ENCODE results near the gene IL18BP. TPM values are rescaled to one million over a fixed set of nuclear protein-coding genes. Genes with fewer than 3 reads are reported as not detected.

IL18BP gene
- total RNA-seq, 1 donor from 2014 or later = 15.7 TPM

GRCh38 chr11:71988050-71988449 lies 10.7 kb upstream of the IL18BP start:
- no peaks in the 10 kb centered on the region for H3K27me3 Mint-ChIP-seq
- no peaks in the 10 kb centered on the region for H3K9me3 Mint-ChIP-seq
- no peak for DNase-seq (ENCODE audit: extremely low spot score, unreplicated experiment)
- no peak for TF ChIP-seq CTCF (conservative IDR thresholded peaks at IDR 0.05)
- H3K27ac Mint-ChIP-seq = no peak overlapping the region
- no peak overlapping the region for H3K4me3 Mint-ChIP-seq
- H3K36me3 Mint-ChIP-seq = peaks cover 18% of the 10 kb centered on the region
- peaks cover 4% of the 10 kb centered on the region for H3K4me1 Mint-ChIP-seq (ENCODE audit: unreplicated experiment)

DNA sequence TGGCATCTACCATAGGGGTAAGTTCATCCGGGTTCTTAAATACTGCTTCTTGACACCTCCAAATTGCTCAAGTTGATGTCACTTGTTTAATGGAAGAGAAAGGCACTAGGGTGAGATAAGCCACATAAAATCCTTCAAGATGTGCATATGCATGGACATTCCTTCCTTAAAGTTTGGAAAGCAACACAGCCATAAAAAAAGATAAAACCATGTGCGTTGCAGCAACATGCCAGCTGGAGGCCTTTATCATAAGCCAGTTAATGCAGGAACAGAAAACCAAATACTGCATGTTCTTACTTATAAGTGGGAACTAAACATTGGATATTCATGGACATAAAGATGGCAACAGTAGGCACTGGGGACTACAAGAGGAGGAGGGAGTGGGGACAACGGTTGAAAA lies 8.0 kb upstream of the IL18BP start:
- no peak for TF ChIP-seq CTCF (conservative IDR thresholded peaks at IDR 0.05)
- peaks cover 4% of the 10 kb centered on the region for H3K4me1 Mint-ChIP-seq (ENCODE audit: unreplicated experiment)
- peaks cover 15% of the 10 kb centered on the region for H3K36me3 Mint-ChIP-seq
- H3K27ac Mint-ChIP-seq = no peak overlapping the region
- H3K9me3 Mint-ChIP-seq = no peaks in the 10 kb centered on the region
- no peak for DNase-seq (ENCODE audit: extremely low spot score, unreplicated experiment)
- H3K27me3 Mint-ChIP-seq = no peaks in the 10 kb centered on the region
- H3K4me3 Mint-ChIP-seq = no peak overlapping the region

- no peaks in the 10 kb centered on the region for H3K27me3 Mint-ChIP-seq
- H3K36me3 Mint-ChIP-seq = peaks cover 10% of the 10 kb centered on the region
- no peaks in the 10 kb centered on the region for H3K4me1 Mint-ChIP-seq (ENCODE audit: unreplicated experiment)
- H3K4me3 Mint-ChIP-seq = no peak overlapping the region
- H3K27ac Mint-ChIP-seq = no peak overlapping the region
- H3K9me3 Mint-ChIP-seq = no peaks in the 10 kb centered on the region
- no peak for TF ChIP-seq CTCF (conservative IDR thresholded peaks at IDR 0.05)
- no peak for DNase-seq (ENCODE audit: extremely low spot score, unreplicated experiment)
Observed at GRCh38 chr11:71991494-71991893, 7.2 kb upstream of the IL18BP start.

DNA sequence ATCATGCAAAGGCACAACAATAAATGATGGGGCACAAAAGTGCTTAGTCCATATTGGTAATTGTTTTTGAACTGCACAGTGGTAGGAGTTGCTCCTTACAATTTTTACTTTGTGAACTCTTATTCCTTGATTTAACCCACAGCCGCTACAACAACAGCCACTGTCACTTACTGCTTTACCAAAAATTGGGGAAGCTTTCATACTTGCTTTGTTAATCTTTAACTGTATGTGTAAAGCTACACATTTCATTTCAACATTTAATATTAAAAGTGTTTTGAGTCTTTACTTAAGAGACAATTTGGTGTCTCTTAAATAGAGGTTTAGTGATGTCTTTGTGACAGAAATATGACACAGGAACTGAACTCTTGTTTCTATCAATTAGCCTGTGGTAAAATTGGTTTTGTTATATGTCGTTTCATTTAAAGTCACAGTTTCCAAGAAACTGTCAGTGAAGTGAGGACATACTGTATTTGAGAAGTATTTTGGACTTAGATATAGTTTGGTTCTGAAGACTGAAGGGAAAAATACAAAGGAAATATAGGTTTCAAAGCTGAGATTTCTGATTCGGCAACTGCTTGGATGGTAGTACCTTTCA lies 6.5 kb upstream of the IL18BP start:
- no peak for DNase-seq (ENCODE audit: extremely low spot score, unreplicated experiment)
- H3K4me1 Mint-ChIP-seq (ENCODE audit: unreplicated experiment) = no peaks in the 10 kb centered on the region
- H3K9me3 Mint-ChIP-seq = no peaks in the 10 kb centered on the region
- TF ChIP-seq CTCF (conservative IDR thresholded peaks at IDR 0.05) = no peak
- H3K4me3 Mint-ChIP-seq = no peak overlapping the region
- peaks cover 6% of the 10 kb centered on the region for H3K36me3 Mint-ChIP-seq
- no peak overlapping the region for H3K27ac Mint-ChIP-seq
- H3K27me3 Mint-ChIP-seq = no peaks in the 10 kb centered on the region

DNA sequence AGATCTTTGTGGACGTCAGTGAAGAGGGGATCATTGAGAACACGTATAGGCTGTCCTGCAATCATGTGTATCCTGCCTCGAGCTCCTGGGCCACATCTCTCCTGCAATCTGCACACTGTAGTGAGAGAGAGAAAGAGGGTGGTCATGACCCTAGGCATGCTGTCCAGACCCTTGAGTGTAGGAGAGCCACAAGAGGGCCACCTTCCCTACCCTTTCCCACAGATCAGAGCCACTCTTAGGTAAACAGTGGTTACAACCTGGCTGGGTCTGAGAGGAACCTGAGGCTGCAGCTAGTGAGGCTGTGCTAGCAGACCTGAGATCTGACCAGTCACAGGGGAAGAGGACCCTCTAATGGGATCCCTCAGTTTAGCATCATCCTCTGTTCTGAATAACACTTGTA lies 3.9 kb upstream of the IL18BP start:
- H3K4me3 Mint-ChIP-seq = no peak overlapping the region
- H3K36me3 Mint-ChIP-seq = peaks cover 6% of the 10 kb centered on the region
- no peaks in the 10 kb centered on the region for H3K9me3 Mint-ChIP-seq
- no peak for DNase-seq (ENCODE audit: extremely low spot score, unreplicated experiment)
- H3K27ac Mint-ChIP-seq = no peak overlapping the region
- H3K4me1 Mint-ChIP-seq (ENCODE audit: unreplicated experiment) = peaks cover 6% of the 10 kb centered on the region
- no peaks in the 10 kb centered on the region for H3K27me3 Mint-ChIP-seq
- no peak for TF ChIP-seq CTCF (conservative IDR thresholded peaks at IDR 0.05)
